Stimulated activated CD4-positive, alpha-beta T cell treated with anti-CD3 and anti-CD28 coated beads, Interleukin-4, amount 100 ng/mL, for 24 hours (primary cell): ENCODE data around the gene TMPRSS2.
"Not testable (repeated sequence)": the region's sequence is repeated elsewhere in the genome, so short reads cannot be mapped to it uniquely, and the experiment has no call there.

ENCODE experiments used
- DNase-seq: peaks from one replicate; pipeline ENCODE4 v3.0.0-alpha.2; 2020

TMPRSS2 gene

DNA sequence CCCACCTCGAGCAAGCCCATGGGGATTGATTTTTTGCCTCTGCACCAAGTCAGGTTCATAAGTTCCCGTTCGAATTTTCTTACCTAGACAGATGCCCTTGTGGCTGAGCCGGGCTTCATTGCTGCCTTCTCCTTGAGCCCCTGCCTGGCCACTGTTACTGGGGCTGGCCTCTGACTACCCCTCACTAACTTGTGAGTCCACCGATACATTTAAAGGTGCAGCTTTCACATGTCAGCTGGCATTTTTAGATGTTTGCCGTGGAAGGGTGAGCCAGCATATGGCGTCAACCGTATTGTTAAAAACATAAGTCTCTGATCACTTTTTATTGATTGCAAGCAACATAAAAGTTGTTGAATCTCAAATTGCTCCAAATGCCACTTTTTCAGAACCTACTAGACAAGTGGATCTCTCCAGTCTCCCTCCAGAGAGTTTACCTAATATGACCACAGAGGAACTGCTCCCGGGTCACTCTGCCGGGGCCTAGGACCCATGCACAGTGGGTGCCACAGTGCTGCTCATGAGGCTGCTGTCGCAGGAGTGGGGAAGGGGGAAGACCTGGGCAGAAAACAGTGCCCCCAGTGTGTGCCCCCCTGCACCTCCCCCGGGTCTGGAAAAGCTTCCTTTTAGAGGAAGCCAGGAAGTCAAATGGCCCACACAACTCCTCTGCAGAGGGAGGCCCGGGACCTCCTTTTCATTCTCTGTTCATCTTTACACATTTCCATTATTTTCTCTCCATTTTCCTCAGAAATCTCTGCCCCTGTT lies 63.1 kb downstream of the TMPRSS2 start:
- DNase-seq, result no peak

DNA sequence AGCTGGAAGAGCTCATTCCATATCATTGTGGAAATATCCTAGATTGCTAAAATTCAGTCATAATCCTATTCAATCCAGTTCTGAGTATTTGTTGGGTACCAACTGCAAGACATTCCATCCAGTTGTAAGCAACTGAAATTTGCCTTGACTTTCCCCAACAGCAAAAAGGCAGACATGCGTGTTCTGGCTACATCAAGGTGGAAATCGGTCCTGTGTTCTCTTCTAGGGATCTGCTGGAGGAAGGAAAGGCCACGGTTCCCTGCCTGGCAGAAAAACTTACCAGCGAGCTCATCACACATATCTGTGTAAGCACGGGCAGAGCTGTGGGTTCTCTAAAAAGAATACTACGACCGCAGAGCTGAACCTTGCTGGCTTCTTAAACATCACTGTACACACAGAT lies 64.4 kb downstream of the TMPRSS2 start:
- no peak for DNase-seq

DNA sequence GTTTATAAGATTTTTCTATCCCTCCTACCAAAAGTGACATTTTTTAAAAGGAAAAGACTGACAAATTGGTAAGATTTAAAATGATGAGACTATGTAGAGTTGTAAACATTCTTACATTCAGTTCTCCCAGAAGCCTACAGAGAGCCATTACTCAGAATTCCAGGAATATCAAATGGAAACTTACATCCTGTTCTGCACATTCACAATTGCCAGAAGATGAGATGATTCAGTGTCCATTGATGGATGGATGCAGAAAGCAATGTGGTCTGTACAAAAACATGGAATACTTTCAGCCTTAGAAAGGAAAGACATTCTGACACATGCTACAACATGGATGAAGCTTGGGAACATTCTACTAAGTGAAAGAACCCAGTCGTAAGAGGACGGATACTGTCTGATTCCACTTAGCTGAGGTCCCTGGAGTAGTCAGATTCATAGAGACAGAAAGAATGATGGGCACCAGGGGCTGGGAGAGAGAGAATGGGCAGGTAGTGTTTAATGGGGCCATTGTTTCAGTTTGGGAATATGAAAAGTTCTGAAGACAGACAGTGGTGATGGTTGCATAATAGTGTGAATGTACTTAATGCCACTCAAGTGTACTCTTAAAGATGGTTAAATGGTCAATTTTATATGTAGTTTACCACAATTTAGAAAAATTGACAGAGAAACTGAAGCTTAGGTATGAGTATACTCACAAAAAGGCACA lies 65.3 kb downstream of the TMPRSS2 start:
- DNase-seq, result no peak

DNA sequence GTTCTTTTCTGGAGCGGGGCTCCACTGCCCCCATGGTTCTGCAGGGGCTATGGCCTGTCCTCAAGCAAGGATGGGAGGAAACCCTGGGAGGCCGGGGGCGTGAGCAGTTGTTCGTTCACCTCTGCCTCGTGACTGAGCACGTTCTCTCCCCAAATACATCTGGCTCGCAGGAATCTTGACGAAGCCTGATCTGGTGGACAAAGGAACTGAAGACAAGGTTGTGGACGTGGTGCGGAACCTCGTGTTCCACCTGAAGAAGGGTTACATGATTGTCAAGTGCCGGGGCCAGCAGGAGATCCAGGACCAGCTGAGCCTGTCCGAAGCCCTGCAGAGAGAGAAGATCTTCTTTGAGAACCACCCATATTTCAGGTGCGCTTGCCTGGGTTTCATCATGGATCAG lies 66.4 kb downstream of the TMPRSS2 start:
- no peak for DNase-seq

DNA sequence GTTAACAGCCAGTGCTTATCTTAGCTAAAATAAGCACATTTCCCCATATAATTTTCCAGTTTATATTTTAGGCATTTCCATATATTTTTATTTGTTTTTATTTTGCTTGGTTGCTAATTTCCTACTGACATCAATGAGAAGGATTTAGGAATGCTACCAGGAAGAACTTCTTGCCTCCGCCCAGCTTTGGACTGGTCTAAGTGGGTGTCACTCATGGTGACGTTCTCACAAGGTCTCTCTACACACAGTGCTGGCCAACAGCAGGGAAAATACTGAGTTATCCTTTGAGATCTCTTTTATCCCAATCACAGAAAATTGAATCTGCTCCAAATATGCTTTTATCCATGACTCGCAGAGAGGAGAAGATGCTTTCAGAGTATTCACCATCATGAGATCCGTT lies 68.7 kb downstream of the TMPRSS2 start:
- DNase-seq, result no peak

DNA sequence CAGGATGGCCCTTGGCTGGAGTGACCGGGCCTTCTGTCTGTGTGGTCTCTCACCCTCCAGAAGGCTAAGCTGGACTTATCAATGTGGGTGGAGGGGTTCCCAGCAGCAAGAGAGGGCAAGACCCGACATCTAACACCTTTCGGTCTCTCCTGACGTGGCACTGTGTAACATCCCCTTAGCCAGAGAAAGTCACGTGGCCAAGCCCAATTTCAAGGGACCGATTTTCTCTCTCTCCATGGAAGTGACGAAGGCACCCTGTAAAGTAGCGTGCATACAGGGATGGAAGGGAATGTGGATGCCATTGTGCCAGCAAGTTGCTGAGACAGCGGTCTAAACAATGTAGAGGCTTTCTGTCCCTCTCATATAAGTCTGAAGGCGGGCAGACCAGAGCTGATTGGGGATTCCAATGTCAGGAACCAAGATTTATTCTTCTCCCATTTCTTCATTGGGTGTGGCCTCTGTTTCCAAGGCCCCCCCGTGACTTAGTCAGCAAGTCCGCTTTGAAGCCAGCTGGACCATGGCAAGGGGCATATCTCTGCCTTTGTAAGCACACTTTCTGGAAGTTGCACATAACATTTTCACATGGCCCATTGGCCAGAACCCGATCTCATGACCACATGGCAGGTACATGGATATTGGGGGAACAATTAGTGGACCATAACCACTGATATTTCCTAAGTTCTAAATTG lies 69.4 kb downstream of the TMPRSS2 start:
- no peak for DNase-seq

DNA sequence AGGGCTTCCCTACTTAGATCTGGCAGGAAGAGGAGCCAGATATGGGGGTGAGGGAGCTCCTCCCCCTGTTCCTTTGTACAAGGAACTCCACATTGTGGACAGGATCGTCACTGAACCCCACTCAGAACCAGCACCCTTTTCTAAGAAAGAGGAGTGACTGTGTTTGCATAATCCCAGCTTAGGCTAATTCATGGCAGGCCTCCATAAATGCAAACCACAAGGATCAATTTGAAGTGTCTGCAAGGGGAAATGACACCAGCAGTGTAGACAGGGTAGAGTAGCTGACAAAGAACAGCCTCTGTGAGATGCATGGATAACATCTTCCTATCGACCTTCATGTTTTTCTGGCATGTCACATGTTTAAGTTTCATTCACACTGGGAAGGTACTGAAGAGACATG lies 70.2 kb downstream of the TMPRSS2 start:
- no peak for DNase-seq

DNA sequence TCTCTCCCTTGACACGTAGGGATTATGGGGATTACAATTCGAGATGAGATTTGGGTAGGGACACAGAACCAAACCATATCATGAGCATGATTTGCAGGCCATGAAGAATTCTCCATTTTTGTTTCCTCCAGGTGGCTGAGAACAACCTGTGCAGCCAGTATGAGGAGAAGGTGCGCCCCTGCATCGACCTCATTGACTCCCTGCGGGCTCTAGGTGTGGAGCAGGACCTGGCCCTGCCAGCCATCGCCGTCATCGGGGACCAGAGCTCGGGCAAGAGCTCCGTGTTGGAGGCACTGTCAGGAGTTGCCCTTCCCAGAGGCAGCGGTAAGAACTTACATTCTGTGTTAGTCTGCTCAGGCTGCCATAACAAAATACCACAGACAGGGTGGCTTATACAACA lies 72.3 kb downstream of the TMPRSS2 start:
- no peak for DNase-seq

DNA sequence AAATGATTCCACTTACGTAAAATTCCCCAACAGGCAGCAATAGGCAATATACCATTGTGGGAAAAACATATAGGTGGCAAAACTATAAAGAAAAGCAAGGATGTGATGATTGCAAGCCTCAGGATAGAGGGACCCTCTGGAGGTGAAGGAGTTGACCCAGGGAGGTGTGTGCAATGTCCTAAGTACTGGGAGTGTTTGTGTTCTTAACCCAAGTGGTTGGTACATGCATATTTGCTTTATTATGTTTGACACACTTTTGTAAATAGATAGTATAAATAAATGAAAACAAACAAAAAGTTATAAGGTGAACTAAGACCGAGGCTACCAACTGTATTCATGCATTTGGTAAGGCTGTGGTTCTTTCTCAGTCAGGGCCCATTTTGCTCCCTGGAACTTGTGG lies 74.4 kb downstream of the TMPRSS2 start:
- DNase-seq, result no peak

DNA sequence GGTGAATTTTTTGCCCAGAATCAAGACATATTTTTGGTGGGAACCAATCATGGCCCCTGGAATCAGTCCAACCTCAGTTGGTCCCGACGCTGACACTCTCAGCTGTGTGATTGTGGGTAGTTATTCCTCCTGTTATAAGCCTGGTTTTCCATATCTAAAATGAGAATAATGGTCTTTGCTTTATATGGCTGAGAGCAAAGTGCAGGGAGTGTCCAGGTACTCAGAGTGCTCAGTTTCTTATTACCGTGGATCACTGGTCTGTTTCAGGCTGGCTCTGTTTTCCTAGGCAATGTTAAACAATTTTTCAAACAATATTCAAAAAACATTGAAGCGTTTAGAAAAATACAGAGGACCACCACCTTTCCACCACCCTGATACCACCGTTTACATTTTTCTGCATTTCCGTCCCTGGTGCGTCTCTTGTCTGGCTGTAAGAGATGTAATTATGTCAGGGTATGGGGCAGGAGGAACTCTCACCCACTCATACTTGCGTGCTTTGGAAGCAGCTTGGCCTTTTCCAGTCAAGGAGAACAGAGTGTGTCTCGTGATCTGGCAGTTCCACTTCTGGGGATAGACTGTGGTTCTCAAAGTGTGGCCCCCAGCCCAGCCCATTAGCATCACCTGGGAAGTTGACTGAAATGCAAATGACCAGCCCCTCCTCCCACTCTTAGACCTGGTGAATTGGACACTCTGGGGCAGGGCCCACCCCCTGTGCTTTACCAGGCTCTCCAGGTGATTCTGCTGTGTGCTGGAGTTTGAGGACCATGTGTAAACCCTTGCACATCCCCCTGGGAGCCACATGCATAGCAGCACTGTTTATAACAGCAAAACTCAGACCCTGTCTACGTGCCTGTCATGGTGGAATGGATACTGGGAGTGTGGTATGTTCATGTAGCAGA lies 75.1 kb downstream of the TMPRSS2 start:
- DNase-seq, result no peak

DNA sequence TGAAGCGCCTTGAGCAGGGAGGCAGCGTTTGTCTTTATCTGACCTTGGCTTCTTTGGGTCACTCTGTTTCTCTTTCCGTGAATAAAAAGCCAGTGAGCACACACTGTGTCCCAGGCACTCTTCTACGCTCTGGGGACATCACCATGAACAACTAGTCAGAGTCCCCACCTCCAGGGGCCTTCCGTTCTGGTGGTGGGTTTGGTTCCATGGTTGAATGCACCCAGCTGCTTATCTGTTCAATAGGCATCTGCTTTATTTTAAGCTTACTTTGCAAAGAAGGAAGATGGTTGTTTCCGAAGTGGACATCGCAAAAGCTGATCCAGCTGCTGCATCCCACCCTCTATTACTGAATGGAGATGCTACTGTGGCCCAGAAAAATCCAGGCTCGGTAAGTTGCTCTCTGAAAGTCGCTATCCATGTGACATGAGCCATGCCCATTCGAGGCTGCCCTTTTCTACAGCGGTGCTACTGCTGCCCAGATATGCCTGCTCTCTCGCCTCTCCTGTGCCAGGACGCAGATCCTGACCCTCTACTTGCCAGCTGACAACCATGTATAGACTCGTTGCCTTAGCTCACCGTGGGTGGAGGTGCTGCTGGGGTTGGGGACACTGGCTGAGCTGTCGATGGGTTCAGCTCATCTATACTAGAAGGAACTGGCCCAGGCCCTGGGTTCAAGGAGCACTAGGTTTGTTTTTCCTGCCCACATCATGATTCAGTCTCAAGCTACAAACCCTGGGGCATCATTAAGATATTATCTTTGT lies 76.0 kb downstream of the TMPRSS2 start:
- no peak for DNase-seq

DNA sequence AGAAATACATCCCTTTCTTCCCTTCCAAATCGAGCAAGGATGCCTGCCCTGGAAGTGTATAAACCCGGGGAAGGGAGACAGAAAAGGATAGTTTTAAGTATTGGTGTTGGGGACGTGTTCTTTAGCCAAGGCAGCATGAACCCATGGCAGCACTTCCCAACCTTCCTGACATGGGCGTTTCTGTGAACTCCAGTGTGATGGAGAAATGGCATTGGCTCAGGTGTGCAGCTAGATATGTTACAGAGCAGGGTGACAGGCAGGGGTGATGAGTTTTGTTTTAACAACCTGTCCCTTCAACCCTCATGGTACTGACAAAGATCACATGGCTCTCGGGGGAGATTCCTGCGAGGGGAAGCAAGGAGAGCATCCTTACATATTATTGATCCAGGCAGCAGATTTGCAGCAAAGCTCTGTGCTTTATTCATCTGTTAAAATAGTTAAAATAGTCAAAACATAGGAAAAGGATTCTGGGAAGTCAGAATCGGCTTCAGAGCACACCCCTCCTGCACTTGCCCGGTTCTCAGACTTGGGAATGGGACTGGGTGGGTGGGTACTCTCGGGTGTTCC lies 78.0 kb downstream of the TMPRSS2 start:
- no peak for DNase-seq

DNA sequence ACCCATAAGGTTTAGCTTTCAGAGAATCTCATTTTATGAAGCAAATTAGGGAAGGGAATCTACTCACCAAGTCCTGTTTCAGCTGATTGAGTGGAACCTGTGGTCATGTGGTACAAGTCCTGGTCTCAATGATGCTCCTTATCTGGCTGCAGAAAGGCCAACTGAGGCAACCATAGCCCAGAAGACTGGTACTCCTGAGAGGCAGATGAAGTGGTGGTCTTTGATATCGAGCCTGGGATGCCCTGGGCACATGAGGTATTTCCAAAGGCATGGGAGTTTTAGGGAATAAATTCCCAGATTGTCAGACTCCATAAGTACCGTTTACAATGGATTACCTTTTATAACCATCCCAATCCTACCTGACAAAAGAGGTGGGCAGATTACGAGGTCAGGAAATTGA lies 78.7 kb downstream of the TMPRSS2 start:
- no peak for DNase-seq

DNA sequence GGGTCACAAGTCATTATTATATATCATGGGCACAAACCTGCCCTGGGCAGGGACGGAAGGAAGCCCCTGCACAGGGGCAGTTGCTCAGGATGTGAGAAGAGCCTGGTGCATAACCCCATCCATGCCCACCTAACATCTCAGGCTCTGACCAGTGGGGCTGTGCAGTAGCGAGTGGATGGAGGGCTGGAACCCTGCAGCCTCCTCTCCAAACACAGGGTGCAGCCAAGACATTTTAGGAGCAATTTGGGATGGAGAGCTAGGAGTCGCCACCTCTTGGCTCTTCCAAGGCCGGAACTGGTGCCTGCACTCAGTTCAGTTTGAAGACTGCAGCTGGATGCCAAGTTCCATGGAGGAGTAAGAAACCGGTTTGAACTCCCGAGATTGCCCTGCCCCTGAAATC lies 79.1 kb downstream of the TMPRSS2 start:
- DNase-seq, result no peak

DNA sequence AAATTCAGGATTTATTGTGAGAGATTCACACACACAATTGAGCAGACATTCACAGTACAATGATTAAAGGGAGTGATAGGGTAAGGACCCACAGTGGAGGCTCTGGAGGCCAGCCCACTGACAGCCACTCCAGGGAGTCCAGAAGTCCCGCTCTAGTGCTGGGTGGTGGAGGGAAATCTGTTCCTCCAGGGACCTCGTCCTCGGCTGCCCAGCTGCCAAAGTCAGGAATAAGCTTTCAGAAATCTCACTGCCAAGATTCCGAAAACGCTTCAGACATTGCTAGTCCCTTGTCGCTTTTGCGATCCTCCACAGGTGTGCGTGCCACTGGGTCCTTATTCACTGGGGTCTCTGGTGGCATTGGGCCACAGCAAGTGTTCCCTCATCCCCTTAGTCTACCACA lies 79.6 kb downstream of the TMPRSS2 start:
- DNase-seq, result no peak

DNA sequence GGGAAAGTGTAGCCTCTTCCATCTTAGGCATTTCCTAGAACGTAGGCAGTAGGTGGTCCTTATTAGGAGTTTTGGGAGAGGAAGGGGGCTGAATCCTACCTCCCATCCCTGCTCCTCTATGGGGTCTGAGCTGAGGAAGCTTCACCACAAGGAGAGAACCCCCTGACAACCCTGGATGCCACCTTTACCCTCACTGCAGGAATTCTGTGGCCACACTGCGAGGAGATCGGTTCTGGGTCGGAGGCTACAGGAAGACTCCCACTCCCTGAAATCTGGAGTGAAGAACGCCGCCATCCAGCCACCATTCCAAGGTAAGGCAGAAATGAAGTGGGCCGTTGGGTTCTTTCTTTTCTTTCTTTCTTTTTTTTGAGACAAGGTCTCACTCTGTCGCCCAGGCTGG lies 80.4 kb downstream of the TMPRSS2 start:
- no peak for DNase-seq

DNA sequence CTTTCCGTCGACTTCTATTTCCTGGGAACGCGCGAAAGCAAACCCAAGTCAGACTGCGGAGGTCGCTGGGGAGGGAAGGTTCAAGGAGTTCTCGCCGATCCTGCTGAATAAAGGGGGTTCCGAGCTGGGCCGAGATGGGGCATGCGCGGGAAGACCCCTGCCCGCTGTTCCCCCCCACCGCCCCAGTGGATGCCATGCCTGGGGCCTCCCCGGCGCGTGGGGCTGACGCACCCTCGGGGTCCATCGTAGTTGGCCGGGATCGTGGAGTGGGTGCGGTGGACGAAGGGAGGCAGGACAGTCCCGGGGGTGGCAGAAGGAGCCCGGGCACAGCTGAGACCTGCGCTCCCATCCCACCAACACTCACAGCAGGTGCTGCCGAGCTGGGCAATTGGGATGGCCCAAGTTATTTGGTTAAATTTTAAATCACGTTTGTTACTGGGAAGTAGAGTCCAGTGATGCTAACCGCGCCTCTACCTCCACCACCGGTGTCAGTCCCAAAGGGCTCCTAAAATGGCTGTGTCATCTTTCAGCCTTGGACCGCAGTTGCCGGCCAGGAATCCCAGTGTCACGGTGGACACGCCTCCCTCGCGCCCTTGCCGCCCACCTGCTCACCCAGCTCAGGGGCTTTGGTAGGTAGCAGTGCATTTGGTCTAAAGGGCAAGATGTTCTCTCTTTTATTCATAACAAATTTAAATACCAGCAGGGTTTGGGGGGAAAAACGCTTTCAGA lies 81.1 kb downstream of the TMPRSS2 start:
- no peak for DNase-seq

DNA sequence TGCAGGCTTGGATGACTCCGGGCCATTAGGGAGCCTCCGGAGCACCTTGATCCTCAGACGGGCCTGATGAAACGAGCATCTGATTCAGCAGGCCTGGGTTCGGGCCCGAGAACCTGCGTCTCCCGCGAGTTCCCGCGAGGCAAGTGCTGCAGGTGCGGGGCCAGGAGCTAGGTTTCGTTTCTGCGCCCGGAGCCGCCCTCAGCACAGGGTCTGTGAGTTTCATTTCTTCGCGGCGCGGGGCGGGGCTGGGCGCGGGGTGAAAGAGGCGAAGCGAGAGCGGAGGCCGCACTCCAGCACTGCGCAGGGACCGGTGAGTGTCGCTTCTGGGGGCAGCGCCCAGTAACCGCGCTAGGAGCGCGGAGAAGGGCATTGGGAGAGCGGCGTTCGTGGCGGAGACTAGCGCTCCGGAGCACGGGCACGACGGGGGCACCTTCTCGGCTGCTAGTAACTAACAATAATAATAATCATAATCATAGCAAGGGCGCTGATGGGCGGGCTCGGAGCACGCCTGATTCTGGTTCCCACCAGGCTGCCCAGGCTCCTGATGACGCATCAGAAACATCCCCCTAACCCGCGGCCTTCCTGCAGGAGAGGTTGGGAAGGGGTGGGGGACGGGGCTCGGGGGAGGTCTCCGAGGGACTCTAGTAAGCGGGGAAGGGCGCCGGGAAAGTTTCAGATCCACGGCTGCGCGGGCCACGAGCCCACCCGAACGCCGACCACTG lies 81.8 kb downstream of the TMPRSS2 start, which contains the start of gene MX1:
Gene MX1, plus strand, starts transcription at position 286 of the 722 bp plus-strand sequence. CDS start 5,832 bp downstream, outside the sequence.
- DNase-seq, result peak; percentile 82

DNA sequence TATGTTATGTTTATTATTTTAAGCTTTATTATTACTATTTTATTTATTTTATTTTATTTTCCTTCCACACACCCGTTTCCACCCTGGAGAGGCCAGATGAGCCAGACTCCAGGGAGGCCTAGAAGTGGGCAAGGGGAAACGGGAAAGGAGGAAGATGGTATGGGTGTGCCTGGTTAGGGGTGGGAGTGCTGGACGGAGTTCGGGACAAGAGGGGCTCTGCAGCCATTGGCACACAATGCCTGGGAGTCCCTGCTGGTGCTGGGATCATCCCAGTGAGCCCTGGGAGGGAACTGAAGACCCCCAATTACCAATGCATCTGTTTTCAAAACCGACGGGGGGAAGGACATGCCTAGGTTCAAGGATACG lies 82.4 kb downstream of the TMPRSS2 start:
- DNase-seq, result no peak

DNA sequence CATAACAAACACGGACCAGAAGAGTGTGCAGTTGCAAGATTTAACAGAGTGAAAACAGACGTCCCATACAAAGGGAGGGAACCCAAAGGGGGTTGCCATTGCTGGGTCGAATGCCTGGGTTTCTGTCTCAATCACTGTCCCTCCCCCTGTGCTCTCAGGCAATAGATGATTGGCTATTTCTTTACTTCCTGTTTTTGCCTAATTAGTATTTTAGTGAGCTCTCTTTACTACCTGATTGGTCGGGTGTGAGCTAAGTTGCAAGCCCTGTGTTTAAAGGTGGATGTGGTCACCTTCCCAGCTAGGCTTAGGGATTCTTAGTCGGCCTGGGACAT lies 84.7 kb downstream of the TMPRSS2 start:
- DNase-seq, result not testable (repeated sequence)
